CD4-positive, alpha-beta memory T cell (primary cell): ENCODE data around the gene NDUFAF7. TPM values are rescaled to one million over a fixed set of nuclear protein-coding genes. Genes with fewer than 3 reads are reported as not detected.

ENCODE experiments used
- CTCF ChIA-PET: fragments of 350-600 bp; sonication (Branson Sonifier 250); formaldehyde crosslinking; loops from one replicate; lab custom pipeline; 2021; ENCODE audit warnings: inconsistent platforms; ENCODE audit not compliant: partially characterized antibody; lab: Charles Lee
- POLR2A ChIA-PET: fragments of 350-600 bp; sonication (Branson Sonifier 250); formaldehyde crosslinking; loops from one replicate; lab custom pipeline; 2021; ENCODE audit not compliant: partially characterized antibody; lab: Charles Lee
- DNase-seq, 5 donors: peaks; one replicate each; pipeline versions ENCODE4 v3.0.0 to v3.0.0-alpha.2; 2020 to 2022; ENCODE audit warnings: mixed read lengths in 1 of 5
- H3K27ac ChIP-seq: one replicate; pipeline ENCODE4 v1.7.0; 2013; ENCODE audit warnings: low read depth, low read length
- H3K27me3 ChIP-seq: 2 replicates; pipeline ENCODE4 v1.7.0; 2013; ENCODE audit warnings: mild to moderate bottlenecking, low read length, moderate library complexity; ENCODE audit not compliant: insufficient read depth
- H3K36me3 ChIP-seq: 2 replicates; pipeline ENCODE4 v1.7.0; 2013; ENCODE audit warnings: mild to moderate bottlenecking, low read length, moderate library complexity; ENCODE audit not compliant: insufficient read depth
- H3K4me1 ChIP-seq: 2 replicates; pipeline ENCODE4 v1.7.0; 2013; ENCODE audit warnings: mild to moderate bottlenecking, low read length, moderate library complexity; ENCODE audit not compliant: insufficient read depth
- H3K4me3 ChIP-seq, 2 donors: one replicate each; pipeline ENCODE4 v1.7.0; 2013; ENCODE audit warnings: low read length in 2 of 2, mild to moderate bottlenecking in 1 of 2
- H3K9me3 ChIP-seq, 2 donors: one replicate each; pipeline ENCODE4 v1.7.0; 2013; ENCODE audit warnings: low read length in 2 of 2, control low read depth in 1 of 2; ENCODE audit not compliant: control insufficient read depth in 1 of 2
- H3K27ac Mint-ChIP-seq, 7 donors: one replicate each; pipeline ENCODE4 v1.8.0; 2020 to 2021; ENCODE audit warnings: mixed read lengths in 7 of 7, mild to moderate bottlenecking in 6 of 7, inconsistent platforms in 3 of 7, moderate library complexity in 3 of 7
- H3K27me3 Mint-ChIP-seq, 2 donors: one replicate each; pipeline ENCODE4 v1.8.0; 2020 to 2021; ENCODE audit warnings: mixed read lengths in 2 of 2
- H3K36me3 Mint-ChIP-seq, 2 donors: one replicate each; pipeline ENCODE4 v1.8.0; 2020 to 2021; ENCODE audit warnings: mixed read lengths in 2 of 2, inconsistent platforms in 1 of 2, mild to moderate bottlenecking in 1 of 2
- H3K4me1 Mint-ChIP-seq, 4 donors: one replicate each; pipeline ENCODE4 v1.8.0; 2020 to 2021; ENCODE audit warnings: mixed read lengths in 4 of 4, mild to moderate bottlenecking in 1 of 4
- H3K4me3 Mint-ChIP-seq, 8 donors: one replicate each; pipeline ENCODE4 v1.8.0; 2020 to 2021; ENCODE audit warnings: mixed read lengths in 8 of 8, mild to moderate bottlenecking in 7 of 8, moderate library complexity in 6 of 8, inconsistent platforms in 3 of 8
- H3K9me3 Mint-ChIP-seq, 8 donors: one replicate each; pipeline ENCODE4 v1.8.0; 2020 to 2021; ENCODE audit warnings: mixed read lengths in 8 of 8, mild to moderate bottlenecking in 5 of 8, inconsistent platforms in 3 of 8, moderate library complexity in 1 of 8
- intact Hi-C: fragments of 100-400 bp; cut with micrococcal nuclease; formaldehyde crosslinking; loops from one replicate; pipeline ENCODE4 v1.15.1; 2023
- polyA plus RNA-seq, 2 donors: library from polyadenylated mRNA; unstranded; fragments of 300-500 nt; fragmentation: Illumina TruSeq; gene quantifications; one replicate each; pipeline ENCODE4 v1.2.3, GENCODE V29; 2021
- total RNA-seq, 2 experiments: library from RNA; stranded (reverse); gene quantifications; one replicate each; pipeline ENCODE4 v1.2.3, GENCODE V29; 2021

The NDUFAF7 gene
- total and polyA plus RNA-seq, 4 experiments from 2014 or later, result 7.4 to 37.9 (median 23.4) TPM

GRCh38 chr2:37274359-37274965, 43.0 kb downstream of the NDUFAF7 start:
- H3K27ac Mint-ChIP-seq, result no peak overlapping the region
- CTCF ChIA-PET, result interaction anchor here (0.6 kb wide), 1 partner anchor 559 kb away, joined by 3 read pairs; no protein-coding TSS in a partner anchor

DNA sequence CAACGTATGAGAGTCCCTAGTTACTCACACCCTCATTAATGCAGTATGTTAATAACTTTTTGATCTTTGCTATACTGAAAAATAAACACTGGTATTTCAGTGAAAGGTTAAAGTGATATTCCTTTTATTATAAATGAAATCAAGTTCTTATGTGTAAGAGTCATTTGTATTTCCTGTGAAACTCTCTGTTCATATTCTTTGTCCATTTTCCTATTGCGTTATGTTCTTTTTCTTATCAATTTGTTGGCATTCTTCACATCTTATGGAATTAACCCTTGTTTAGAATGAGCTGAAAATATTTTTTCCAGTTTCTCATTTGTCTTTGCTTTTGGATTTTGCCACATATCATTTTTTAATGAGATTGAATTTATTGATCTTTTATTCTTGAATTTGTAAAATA, 44.8 kb downstream of the NDUFAF7 start:
- CTCF ChIA-PET, result no interaction called here
- H3K36me3 ChIP-seq, result peaks cover 8% of the 10 kb centered on the region
- no peaks in the 10 kb centered on the region for H3K27me3 Mint-ChIP-seq
- POLR2A ChIA-PET, result no interaction called here
- H3K4me3 ChIP-seq, result no peak overlapping the region
- H3K36me3 Mint-ChIP-seq, result peaks cover 18 to 48% of the 10 kb centered on the region in 2 donors
- H3K9me3 Mint-ChIP-seq, result no peaks in the 10 kb centered on the region
- intact Hi-C loops, result no loop called here
- peaks cover 0 to 2% (median 0%) of the 10 kb centered on the region in 4 donors for H3K4me1 Mint-ChIP-seq
- no peaks in the 10 kb centered on the region for H3K4me1 ChIP-seq
- H3K27ac ChIP-seq, result no peak overlapping the region
- no peaks in the 10 kb centered on the region for H3K9me3 ChIP-seq
- no peak for DNase-seq
- H3K27ac Mint-ChIP-seq, result no peak overlapping the region
- H3K27me3 ChIP-seq, result no peaks in the 10 kb centered on the region
- no peak overlapping the region for H3K4me3 Mint-ChIP-seq

More at GRCh38 chr2:37274359-37274965, 43.0 kb downstream of the NDUFAF7 start:
- Mint-ChIP-seq H3K4me3 (no peak overlapping the region), H3K9me3 (no peaks in the 10 kb centered on the region), H3K4me1 (peaks cover 0 to 3% (median 0%) of the 10 kb centered on the region in 4 donors), H3K27me3 (no peaks in the 10 kb centered on the region), H3K36me3 (peaks cover 21 to 52% of the 10 kb centered on the region in 2 donors)
- DNase-seq, result no peak
- POLR2A ChIA-PET, result no interaction called here
- peaks cover 8% of the 10 kb centered on the region for H3K36me3 ChIP-seq
- no peaks in the 10 kb centered on the region for H3K9me3 ChIP-seq
- no peaks in the 10 kb centered on the region for H3K27me3 ChIP-seq
- intact Hi-C loops, result no loop called here
- no peak overlapping the region for H3K27ac ChIP-seq
- H3K4me3 ChIP-seq, result no peak overlapping the region
- H3K4me1 ChIP-seq, result no peaks in the 10 kb centered on the region

DNA sequence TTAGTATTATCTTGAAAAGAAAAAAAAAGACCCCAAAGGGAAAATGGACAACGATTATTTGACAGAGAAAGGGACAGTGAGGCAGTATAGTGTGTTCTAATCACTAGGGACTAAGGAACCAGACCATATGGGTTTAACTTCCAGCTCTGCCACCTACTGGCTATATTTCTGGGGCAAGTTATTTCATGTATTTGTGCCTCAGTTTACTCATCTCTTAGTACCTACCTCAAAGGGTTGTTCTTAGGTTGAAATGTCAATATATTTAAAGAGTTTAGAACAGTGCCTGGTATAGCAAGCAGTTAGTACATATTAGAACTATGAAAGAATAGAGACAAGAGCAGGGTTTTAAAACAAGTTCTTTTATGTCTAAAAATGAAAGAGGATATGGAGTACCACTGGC, 50.5 kb downstream of the NDUFAF7 start:
- Histone ChIP-seq H3K4me3 (no peak overlapping the region), H3K4me1 (no peaks in the 10 kb centered on the region), H3K27me3 (no peaks in the 10 kb centered on the region), H3K36me3 (no peaks in the 10 kb centered on the region), H3K27ac (no peak overlapping the region), H3K9me3 (no peaks in the 10 kb centered on the region)
- H3K36me3 Mint-ChIP-seq, result peaks cover 17 to 33% of the 10 kb centered on the region in 2 donors
- CTCF ChIA-PET, result no interaction called here
- H3K27me3 Mint-ChIP-seq, result no peaks in the 10 kb centered on the region
- H3K27ac Mint-ChIP-seq, result peak overlapping the region in 1 of 7 donors; percentile 3
- DNase-seq, result no peak
- POLR2A ChIA-PET, result no interaction called here
- intact Hi-C loops, result loop anchor here (5.0 kb wide), 1 partner anchor 115 kb away; no protein-coding TSS in a partner anchor
- H3K9me3 Mint-ChIP-seq, result no peaks in the 10 kb centered on the region
- no peaks in the 10 kb centered on the region for H3K4me1 Mint-ChIP-seq
- H3K4me3 Mint-ChIP-seq, result no peak overlapping the region

DNA sequence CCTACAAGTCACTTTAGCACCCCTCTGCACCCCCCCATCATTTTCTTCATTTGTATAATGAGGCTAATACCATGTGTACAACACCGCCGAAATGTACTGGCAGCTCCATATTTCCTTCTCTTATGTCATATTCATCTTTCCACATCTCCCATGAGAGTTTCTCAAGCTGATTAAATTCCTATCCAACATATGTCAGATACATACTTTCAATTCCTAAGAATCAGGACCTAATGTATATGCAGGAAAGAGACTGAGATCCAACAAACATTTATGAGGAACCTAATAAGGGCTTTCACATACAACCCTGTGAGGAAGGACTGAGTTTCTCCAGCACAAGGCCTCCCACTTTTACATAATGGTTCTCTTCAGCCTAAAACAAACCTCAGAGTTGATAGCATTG, 51.3 kb downstream of the NDUFAF7 start:
- H3K36me3 Mint-ChIP-seq, result peaks cover 23 to 39% of the 10 kb centered on the region in 2 donors
- CTCF ChIA-PET, result interaction anchor here (1.5 kb wide), 1 partner anchor 113 kb away, joined by 3 read pairs; no protein-coding TSS in a partner anchor
- H3K27me3 Mint-ChIP-seq, result no peaks in the 10 kb centered on the region
- H3K4me3 Mint-ChIP-seq, result no peak overlapping the region
- H3K4me1 ChIP-seq, result no peaks in the 10 kb centered on the region
- no peaks in the 10 kb centered on the region for H3K9me3 ChIP-seq
- no peak overlapping the region for H3K4me3 ChIP-seq
- POLR2A ChIA-PET, result no interaction called here
- no peaks in the 10 kb centered on the region for H3K27me3 ChIP-seq
- H3K27ac Mint-ChIP-seq, result peak overlapping the region in 1 of 7 donors; percentile 1
- H3K9me3 Mint-ChIP-seq, result no peaks in the 10 kb centered on the region
- H3K27ac ChIP-seq, result no peak overlapping the region
- no peak for DNase-seq
- H3K36me3 ChIP-seq, result no peaks in the 10 kb centered on the region
- H3K4me1 Mint-ChIP-seq, result no peaks in the 10 kb centered on the region
- intact Hi-C loops, result loop anchor here (5.0 kb wide), 1 partner anchor 115 kb away; no protein-coding TSS in a partner anchor

DNA sequence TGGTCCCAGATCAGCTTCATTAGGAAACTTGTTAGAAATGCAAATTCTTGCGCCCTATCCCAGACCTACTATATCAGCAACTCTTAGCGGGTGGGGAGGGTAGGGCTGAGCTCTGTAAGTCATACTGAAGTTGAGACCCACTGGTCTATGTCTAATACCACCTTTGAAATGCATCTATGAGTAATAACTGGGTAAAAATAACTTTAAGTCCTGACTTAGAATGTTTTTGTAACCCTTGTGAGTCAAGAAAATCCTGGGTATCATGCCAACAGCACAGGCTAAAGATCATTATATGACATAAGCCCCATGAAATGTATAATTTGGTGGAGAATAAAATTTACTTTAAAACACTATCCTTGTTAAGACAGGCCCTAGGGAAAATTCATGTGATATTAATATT, 51.7 kb downstream of the NDUFAF7 start:
- H3K27ac Mint-ChIP-seq, result peak overlapping the region in 1 of 7 donors; percentile 25
- POLR2A ChIA-PET, result no interaction called here
- CTCF ChIA-PET, result interaction anchor here (1.5 kb wide), 1 partner anchor 113 kb away, joined by 3 read pairs; no protein-coding TSS in a partner anchor

GRCh38 chr2:37284381-37284780, 52.9 kb downstream of the NDUFAF7 start:
- H3K27me3 Mint-ChIP-seq, result no peaks in the 10 kb centered on the region
- H3K36me3 Mint-ChIP-seq, result peaks cover 30 to 45% of the 10 kb centered on the region in 2 donors
- Histone ChIP-seq H3K4me1 (no peaks in the 10 kb centered on the region), H3K27me3 (no peaks in the 10 kb centered on the region), H3K9me3 (no peaks in the 10 kb centered on the region), H3K27ac (no peak overlapping the region), H3K36me3 (no peaks in the 10 kb centered on the region), H3K4me3 (no peak overlapping the region)
- H3K27ac Mint-ChIP-seq, result no peak overlapping the region
- no peak for DNase-seq
- CTCF ChIA-PET, result interaction anchor here (1.4 kb wide), 1 partner anchor 593 kb away, joined by 4 read pairs; no protein-coding TSS in a partner anchor
- no peaks in the 10 kb centered on the region for H3K9me3 Mint-ChIP-seq
- no peak overlapping the region for H3K4me3 Mint-ChIP-seq
- POLR2A ChIA-PET, result interaction anchor here (0.6 kb wide), 1 partner anchor 20 kb away, joined by 3 read pairs; no protein-coding TSS in a partner anchor
- intact Hi-C loops, result loop anchor here (5.0 kb wide), 1 partner anchor 117 kb away; no protein-coding TSS in a partner anchor
- no peaks in the 10 kb centered on the region for H3K4me1 Mint-ChIP-seq

More for the DNA sequence above, 51.7 kb downstream of the NDUFAF7 start:
- no peaks in the 10 kb centered on the region for H3K36me3 ChIP-seq
- Mint-ChIP-seq H3K9me3 (no peaks in the 10 kb centered on the region), H3K4me3 (no peak overlapping the region), H3K4me1 (no peaks in the 10 kb centered on the region), H3K27me3 (no peaks in the 10 kb centered on the region), H3K36me3 (peaks cover 27 to 44% of the 10 kb centered on the region in 2 donors)
- DNase-seq, result no peak
- no peaks in the 10 kb centered on the region for H3K27me3 ChIP-seq
- no peak overlapping the region for H3K27ac ChIP-seq
- intact Hi-C loops, result loop anchor here (5.0 kb wide), 1 partner anchor 116 kb away; no protein-coding TSS in a partner anchor
- no peak overlapping the region for H3K4me3 ChIP-seq
- no peaks in the 10 kb centered on the region for H3K4me1 ChIP-seq
- H3K9me3 ChIP-seq, result no peaks in the 10 kb centered on the region

GRCh38 chr2:37287966-37288365, 56.5 kb downstream of the NDUFAF7 start:
- Histone ChIP-seq H3K4me1 (no peaks in the 10 kb centered on the region), H3K9me3 (no peaks in the 10 kb centered on the region), H3K4me3 (no peak overlapping the region), H3K27ac (no peak overlapping the region), H3K27me3 (no peaks in the 10 kb centered on the region), H3K36me3 (peaks cover 5% of the 10 kb centered on the region)
- Mint-ChIP-seq H3K4me3 (no peak overlapping the region), H3K4me1 (no peaks in the 10 kb centered on the region), H3K36me3 (peaks cover 31 to 44% of the 10 kb centered on the region in 2 donors), H3K9me3 (no peaks in the 10 kb centered on the region), H3K27me3 (no peaks in the 10 kb centered on the region), H3K27ac (peak overlapping the region in 2 of 7 donors; percentile 3 to 30)
- ChIA-PET POLR2A (no interaction called here), CTCF (no interaction called here)
- DNase-seq, result peak in 1 of 5 donors; percentile 1
- intact Hi-C loops, result no loop called here
